Measurements from ENCODE around the gene KDR. TPM values are rescaled to one million over a fixed set of nuclear protein-coding genes. Genes with fewer than 3 reads are reported as not detected.

KDR gene
- total and polyA plus RNA-seq, 9 of the 15 experiments (the other 6 are each of a cell fraction or from before 2014, with no cell fraction given): 0.13 TPM; not detected in 8

DNA sequence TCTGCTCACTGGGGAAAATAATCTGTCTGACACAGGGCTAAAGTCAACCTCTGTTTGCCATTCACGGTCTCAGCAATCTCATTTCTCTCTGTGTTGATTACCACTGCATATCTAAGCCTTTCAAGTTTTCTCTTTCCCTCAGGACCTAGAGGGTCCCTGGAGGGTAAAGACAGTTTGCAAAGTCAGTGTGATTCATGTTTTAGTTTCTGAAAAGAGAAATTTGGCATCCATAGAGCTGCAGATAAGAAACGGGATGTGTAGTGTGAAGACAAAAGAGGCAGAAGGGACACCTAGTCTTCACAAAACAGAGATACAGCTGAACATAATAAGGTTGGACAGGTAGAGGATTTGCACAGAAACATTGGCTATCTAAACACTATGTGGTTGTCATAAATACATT is 34.5 kb upstream of the KDR start (continued):
- TF ChIP-seq MITF (IDR thresholded peaks at IDR 0.05) (no peak), JUNB (CRISPR knock-in tag; conservative IDR thresholded peaks at IDR 0.05) (no peak), FOXA1 (IDR thresholded peaks at IDR 0.05; ENCODE audit: borderline replicate concordance) (no peak), ZKSCAN8 (CRISPR knock-in tag; IDR thresholded peaks at IDR 0.05) (no peak)

DNA sequence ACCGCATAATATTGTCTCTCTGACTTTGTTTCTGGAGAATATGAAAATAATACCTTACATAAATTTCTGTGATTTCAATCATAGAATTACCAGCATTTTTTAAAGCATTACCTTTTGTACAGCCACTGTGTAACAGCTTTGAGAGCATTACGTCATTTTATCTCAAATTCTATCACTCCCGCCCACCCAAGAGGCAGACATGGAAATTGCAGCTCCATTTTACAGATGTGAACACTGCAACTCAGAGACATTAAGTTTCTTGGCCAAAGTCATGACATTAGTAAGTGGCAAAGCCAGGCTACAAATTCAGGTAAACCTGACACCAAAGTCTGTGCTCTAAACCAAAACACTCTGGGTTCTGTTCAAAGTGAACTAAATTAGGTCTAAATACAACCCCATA is 33.6 kb upstream of the KDR start:
- peak; percentile 65; the same call in 2 of the 3 replicates for ATAC-seq
- no peaks in the 10 kb centered on the region for H3K9me1 ChIP-seq (ENCODE audit: control insufficient read depth, insufficient read depth, low read length)

More for the DNA sequence above, 33.6 kb upstream of the KDR start:
- no peak overlapping the region for H3K4me3 ChIP-seq
- WGBS (ENCODE audit: insufficient coverage, low coverage, missing lambda C conversion rate): 7% methylated on average over 3 of the region's 3 CpGs
- no TSS peak for BruUV-seq (replicated peaks)
- CTCF ChIA-PET (ENCODE audit: low intra/inter-chr PET ratio): no interaction called here
- TF ChIP-seq JUND (IDR thresholded peaks at IDR 0.05; ENCODE audit: borderline replicate concordance, low read depth, low read length) (0 out of 2 replicates have a peak, but pooled peaks have one; percentile 23), JUND (tag; IDR thresholded peaks at IDR 0.05; ENCODE audit: borderline replicate concordance, low read depth, low read length) (peak; percentile 61; the same call in 1 of the 3 replicates), ZNF217 (CRISPR knock-in tag; IDR thresholded peaks at IDR 0.05) (no peak), ATF7 (IDR thresholded peaks at IDR 0.05) (peak; percentile 90), ATF3 (IDR thresholded peaks at IDR 0.05) (peak; percentile 72), ATF3 (CRISPR knock-in tag; conservative IDR thresholded peaks at IDR 0.05) (no peak), RBM25 (IDR thresholded peaks at IDR 0.05; ENCODE audit: low read depth, low read length, severe bottlenecking) (peak; percentile 65), CTCF (IDR thresholded peaks at IDR 0.05 in 2 of 3, conservative IDR thresholded peaks at IDR 0.05 in 1 of 3; ENCODE audit: insufficient read depth in 2 of 3, low read depth in 1 of 3, low read length in 3 of 3) (0 out of 6 replicates have a peak, but pooled peaks of 1 of the 3 experiments have one; percentile 16), RHOXF2B (CRISPR knock-in tag; conservative IDR thresholded peaks at IDR 0.05) (no peak), PCBP1 (IDR thresholded peaks at IDR 0.05; ENCODE audit: low read depth, low read length, poor library complexity, severe bottlenecking) (no peak)
- no peak overlapping the region for H3K9ac ChIP-seq (ENCODE audit: insufficient read depth in 1 of 2, low read depth in 2 of 2, low read length in 2 of 2)
- intact Hi-C loops (cut with micrococcal nuclease) (no loop called here), in situ Hi-C loops (cut with MboI) (no loop called here)
- POLR2A ChIA-PET: interaction anchor here (0.6 kb wide), 1 partner anchor 52 kb away, joined by 3 read pairs; no protein-coding TSS in a partner anchor
- no peak overlapping the region for H2AFZ ChIP-seq (ENCODE audit: low read depth, low read length)
- no peak overlapping the region for H3K4me2 ChIP-seq (ENCODE audit: insufficient read depth, low read length)
- H3K36me3 ChIP-seq (ENCODE audit: control insufficient read depth, insufficient read depth, low read length): no peaks in the 10 kb centered on the region
- H3K27ac ChIP-seq (ENCODE audit: extremely low read depth, low read depth, low read length): no peak overlapping the region
- H3K9me3 ChIP-seq (replicated peaks; ENCODE audit: control insufficient read depth, insufficient read depth, low read depth, low read length): no peaks in the 10 kb centered on the region
- DNase-seq (ENCODE audit: extremely low read depth in 1 of 4, low spot score in 3 of 4): peak in 1 of 4 experiments; percentile 17
- H3K27me3 ChIP-seq (ENCODE audit: control insufficient read depth in 2 of 2, insufficient read depth in 2 of 2, low read length in 2 of 2): peaks cover 9% of the 10 kb centered on the region in 2 experiments; a peak in 3 of 5 replicates
- peaks cover 0 to 5% of the 10 kb centered on the region in 2 experiments; a peak in 3 of 5 replicates for H3K4me1 ChIP-seq (replicated peaks in 1 of 2; ENCODE audit: control insufficient read depth in 2 of 2, insufficient read depth in 2 of 2, low read length in 2 of 2)
- FAIRE-seq: peak; percentile 40
- H4K20me1 ChIP-seq (replicated peaks; ENCODE audit: control insufficient read depth, insufficient read depth, low read length): no peaks in the 10 kb centered on the region; the same call in 1 of the 2 replicates
- H3K79me2 ChIP-seq (ENCODE audit: control insufficient read depth, insufficient read depth, low read length): no peaks in the 10 kb centered on the region
